Suppressor macrophage (primary cell): ENCODE measurements around the gene FHL1.
"Not testable (repeated sequence)": the region's sequence is repeated elsewhere in the genome, so short reads cannot be mapped to it uniquely, and the experiment has no call there.

Experiments used
- DNase-seq, 4 experiments: peaks; one replicate each; pipeline ENCODE4 v3.0.0-alpha.2; 2020 to 2022

Gene FHL1

GRCh38 chrX:136209751-136210150 is 62.4 kb downstream of the FHL1 start:
- DNase-seq = no peak

GRCh38 chrX:136210243-136210642 is 62.9 kb downstream of the FHL1 start:
- peak; percentile 3 to 46 (median 30) for DNase-seq

- peak; percentile 15 to 57 (median 46) for DNase-seq
Observed at GRCh38 chrX:136210806-136211205, 63.5 kb downstream of the FHL1 start.

- DNase-seq = no peak
Observed at GRCh38 chrX:136211766-136212556, 64.6 kb downstream of the FHL1 start.

GRCh38 chrX:136212557-136213111 is 65.3 kb downstream of the FHL1 start:
- DNase-seq = no peak

- DNase-seq = no peak
Observed at GRCh38 chrX:136214551-136214950, 67.2 kb downstream of the FHL1 start.

GRCh38 chrX:136215559-136215958 is 68.2 kb downstream of the FHL1 start:
- DNase-seq = no peak

GRCh38 chrX:136219893-136220292 is 72.6 kb downstream of the FHL1 start:
- DNase-seq = no peak

- DNase-seq = no peak
Observed at GRCh38 chrX:136220540-136220939, 73.2 kb downstream of the FHL1 start.

GRCh38 chrX:136220951-136221350 is 73.6 kb downstream of the FHL1 start:
- DNase-seq = no peak

- no peak for DNase-seq
Observed at GRCh38 chrX:136221851-136222513, 74.6 kb downstream of the FHL1 start.

GRCh38 chrX:136227074-136227473 is 79.7 kb downstream of the FHL1 start:
- no peak for DNase-seq

- DNase-seq = peak in 3 of 4 experiments; percentile 24 to 50 (median 29)
Observed at GRCh38 chrX:136227948-136228838, 80.9 kb downstream of the FHL1 start.

- no peak for DNase-seq
Observed at GRCh38 chrX:136228839-136229207, 81.5 kb downstream of the FHL1 start.

- DNase-seq = no peak
Observed at GRCh38 chrX:136237074-136237473, 89.7 kb downstream of the FHL1 start.

GRCh38 chrX:136237849-136238248 is 90.5 kb downstream of the FHL1 start:
- DNase-seq = not testable (repeated sequence)

- DNase-seq = no peak
Observed at GRCh38 chrX:136246201-136246600, 98.9 kb downstream of the FHL1 start.

- peak in 3 of 4 experiments; percentile 6 to 26 (median 19) for DNase-seq
Observed at GRCh38 chrX:136250191-136251040, 103.1 kb downstream of the FHL1 start.

GRCh38 chrX:136251041-136251991 is 104.0 kb downstream of the FHL1 start, which contains the start of gene MAP7D3:
Gene MAP7D3 (minus strand): TSS chrX:136251400. CDS start chrX:136251358, 42 bp downstream.
- peak; percentile 52 to 82 (median 68) for DNase-seq

GRCh38 chrX:136255541-136255940 is 108.2 kb downstream of the FHL1 start:
- DNase-seq = no peak
